Measurements from ENCODE around the gene C6orf15. TPM values are rescaled to one million over a fixed set of nuclear protein-coding genes. Genes with fewer than 3 reads are reported as not detected.

Gene C6orf15
- total RNA-seq, 1 donor from 2014 or later = not detected

DNA sequence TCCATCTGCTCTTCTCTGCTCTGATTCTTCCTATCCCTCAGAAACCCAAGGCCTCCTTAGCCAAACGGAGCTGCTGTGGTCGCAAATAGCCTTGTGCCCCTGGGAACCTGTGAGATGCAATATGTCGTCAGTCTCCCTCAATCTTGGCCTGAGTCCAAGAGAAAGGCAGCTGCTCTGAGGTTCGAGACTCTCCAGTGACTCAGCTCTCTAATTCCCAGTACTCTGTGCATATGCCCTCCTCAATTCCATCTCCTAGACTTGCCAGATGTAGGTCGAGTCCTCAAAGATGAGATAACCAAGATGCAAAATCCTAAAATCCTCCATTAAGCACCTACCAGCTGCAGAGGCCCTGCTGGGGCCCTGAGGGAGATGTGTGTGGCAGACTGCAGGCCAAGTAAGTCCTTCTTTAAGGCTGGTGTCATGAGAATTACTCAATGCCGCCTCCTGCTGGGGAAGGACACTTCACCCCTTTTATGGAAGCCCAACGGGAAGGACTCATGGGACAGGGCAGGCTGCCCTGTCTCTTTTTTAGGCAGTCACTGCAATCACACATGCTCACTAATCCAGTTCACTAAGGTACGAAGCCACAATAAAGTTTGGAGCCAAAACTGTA is 28.5 kb downstream of the C6orf15 start:
- H3K27ac Mint-ChIP-seq (ENCODE audit: unreplicated experiment) = peak overlapping the region; percentile 96
- H3K4me1 Mint-ChIP-seq (ENCODE audit: low read depth, unreplicated experiment) = peaks cover 23% of the 10 kb centered on the region
- peak overlapping the region; percentile 59 for H3K4me3 Mint-ChIP-seq (ENCODE audit: unreplicated experiment)

GRCh38 chr6:31081872-31082271 is 30.5 kb downstream of the C6orf15 start:
- Mint-ChIP-seq H3K36me3 (ENCODE audit: unreplicated experiment) (no peaks in the 10 kb centered on the region), H3K9me3 (ENCODE audit: unreplicated experiment) (peaks cover 3% of the 10 kb centered on the region), H3K4me3 (ENCODE audit: unreplicated experiment) (no peak overlapping the region), H3K27me3 (ENCODE audit: unreplicated experiment) (peaks cover 3% of the 10 kb centered on the region), H3K27ac (ENCODE audit: unreplicated experiment) (peak overlapping the region; percentile 3), H3K4me1 (ENCODE audit: low read depth, unreplicated experiment) (peaks cover 17% of the 10 kb centered on the region)
- TF ChIP-seq, protein P1, sequence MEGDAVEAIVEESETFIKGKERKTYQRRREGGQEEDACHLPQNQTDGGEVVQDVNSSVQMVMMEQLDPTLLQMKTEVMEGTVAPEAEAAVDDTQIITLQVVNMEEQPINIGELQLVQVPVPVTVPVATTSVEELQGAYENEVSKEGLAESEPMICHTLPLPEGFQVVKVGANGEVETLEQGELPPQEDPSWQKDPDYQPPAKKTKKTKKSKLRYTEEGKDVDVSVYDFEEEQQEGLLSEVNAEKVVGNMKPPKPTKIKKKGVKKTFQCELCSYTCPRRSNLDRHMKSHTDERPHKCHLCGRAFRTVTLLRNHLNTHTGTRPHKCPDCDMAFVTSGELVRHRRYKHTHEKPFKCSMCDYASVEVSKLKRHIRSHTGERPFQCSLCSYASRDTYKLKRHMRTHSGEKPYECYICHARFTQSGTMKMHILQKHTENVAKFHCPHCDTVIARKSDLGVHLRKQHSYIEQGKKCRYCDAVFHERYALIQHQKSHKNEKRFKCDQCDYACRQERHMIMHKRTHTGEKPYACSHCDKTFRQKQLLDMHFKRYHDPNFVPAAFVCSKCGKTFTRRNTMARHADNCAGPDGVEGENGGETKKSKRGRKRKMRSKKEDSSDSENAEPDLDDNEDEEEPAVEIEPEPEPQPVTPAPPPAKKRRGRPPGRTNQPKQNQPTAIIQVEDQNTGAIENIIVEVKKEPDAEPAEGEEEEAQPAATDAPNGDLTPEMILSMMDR (IDR thresholded peaks at IDR 0.05; ENCODE audit: partially characterized antibody, unreplicated experiment) = no peak
- no peak for DNase-seq

More for the DNA sequence above, 28.5 kb downstream of the C6orf15 start:
- peaks cover 3% of the 10 kb centered on the region for H3K9me3 Mint-ChIP-seq (ENCODE audit: unreplicated experiment)
- no peaks in the 10 kb centered on the region for H3K36me3 Mint-ChIP-seq (ENCODE audit: unreplicated experiment)
- peaks cover 3% of the 10 kb centered on the region for H3K27me3 Mint-ChIP-seq (ENCODE audit: unreplicated experiment)
- peak; percentile 81 for DNase-seq
- TF ChIP-seq, protein P1 (IDR thresholded peaks at IDR 0.05; ENCODE audit: partially characterized antibody, unreplicated experiment) = peak; percentile 73

GRCh38 chr6:31079656-31080261 is 32.6 kb downstream of the C6orf15 start:
- peaks cover 3% of the 10 kb centered on the region for H3K9me3 Mint-ChIP-seq (ENCODE audit: unreplicated experiment)
- peak; percentile 79 for DNase-seq
- no peaks in the 10 kb centered on the region for H3K36me3 Mint-ChIP-seq (ENCODE audit: unreplicated experiment)
- H3K27ac Mint-ChIP-seq (ENCODE audit: unreplicated experiment) = no peak overlapping the region
- peaks cover under 1% of the 10 kb centered on the region for H3K27me3 Mint-ChIP-seq (ENCODE audit: unreplicated experiment)
- peaks cover 11% of the 10 kb centered on the region for H3K4me1 Mint-ChIP-seq (ENCODE audit: low read depth, unreplicated experiment)
- H3K4me3 Mint-ChIP-seq (ENCODE audit: unreplicated experiment) = no peak overlapping the region
- TF ChIP-seq, protein P1 (IDR thresholded peaks at IDR 0.05; ENCODE audit: partially characterized antibody, unreplicated experiment) = peak; percentile 67

DNA sequence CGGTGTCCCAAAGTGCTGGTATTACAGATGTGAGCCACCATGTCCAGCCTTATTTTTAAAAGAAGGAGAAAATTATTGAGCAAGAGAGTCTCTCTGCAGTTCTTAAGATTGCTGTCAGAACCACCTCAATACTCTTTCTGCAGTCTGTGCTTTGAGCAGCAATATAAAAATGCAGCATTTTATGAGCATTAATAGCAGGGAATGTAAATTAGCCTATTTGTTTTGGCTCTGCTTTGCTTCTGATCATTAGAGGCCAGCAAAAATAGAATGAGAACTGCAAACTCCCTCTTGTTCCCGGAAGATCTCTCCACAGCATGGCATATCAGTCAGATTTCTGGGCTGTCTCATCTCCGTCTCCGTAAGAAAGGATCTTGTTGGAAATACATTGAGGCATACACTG is 35.8 kb downstream of the C6orf15 start:
- H3K4me1 Mint-ChIP-seq (ENCODE audit: low read depth, unreplicated experiment) = no peaks in the 10 kb centered on the region
- no peaks in the 10 kb centered on the region for H3K36me3 Mint-ChIP-seq (ENCODE audit: unreplicated experiment)
- no peak for DNase-seq
- H3K27ac Mint-ChIP-seq (ENCODE audit: unreplicated experiment) = no peak overlapping the region
- TF ChIP-seq, protein P1 (IDR thresholded peaks at IDR 0.05; ENCODE audit: partially characterized antibody, unreplicated experiment) = no peak
- no peaks in the 10 kb centered on the region for H3K27me3 Mint-ChIP-seq (ENCODE audit: unreplicated experiment)
- no peaks in the 10 kb centered on the region for H3K9me3 Mint-ChIP-seq (ENCODE audit: unreplicated experiment)
- no peak overlapping the region for H3K4me3 Mint-ChIP-seq (ENCODE audit: unreplicated experiment)

DNA sequence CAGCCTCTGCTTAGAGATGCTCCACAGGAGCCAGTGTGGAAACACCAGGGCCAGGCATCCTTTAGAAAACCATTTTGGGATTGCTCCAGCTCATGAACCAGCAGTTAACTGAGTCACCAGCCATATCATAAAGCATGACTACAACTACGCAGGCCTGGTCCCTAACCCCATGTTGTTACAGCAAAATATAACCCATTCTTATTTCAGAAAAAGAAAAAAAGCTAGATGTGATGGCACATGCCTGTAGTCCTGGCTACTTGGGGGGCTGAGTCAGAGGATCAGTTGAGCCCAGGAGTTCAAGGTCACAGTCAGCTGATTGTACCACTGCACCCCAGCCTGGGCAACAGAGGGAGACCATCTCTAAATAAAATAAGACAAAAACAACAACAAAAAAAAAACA is 36.8 kb downstream of the C6orf15 start:
- no peak overlapping the region for H3K27ac Mint-ChIP-seq (ENCODE audit: unreplicated experiment)

More for the DNA sequence above, 36.8 kb downstream of the C6orf15 start:
- Mint-ChIP-seq H3K4me1 (ENCODE audit: low read depth, unreplicated experiment) (no peaks in the 10 kb centered on the region), H3K4me3 (ENCODE audit: unreplicated experiment) (no peak overlapping the region), H3K9me3 (ENCODE audit: unreplicated experiment) (no peaks in the 10 kb centered on the region), H3K27me3 (ENCODE audit: unreplicated experiment) (no peaks in the 10 kb centered on the region), H3K36me3 (ENCODE audit: unreplicated experiment) (no peaks in the 10 kb centered on the region)
- no peak for DNase-seq
- TF ChIP-seq, protein P1 (IDR thresholded peaks at IDR 0.05; ENCODE audit: partially characterized antibody, unreplicated experiment) = no peak
